ENCODE data around the gene ASCL4. TPM values are rescaled to one million over a fixed set of nuclear protein-coding genes. Genes with fewer than 3 reads are reported as not detected.

Gene ASCL4
- total and polyA plus RNA-seq, 4 donors = not detected

GRCh38 chr12:107779077-107779831, 4.8 kb downstream of the ASCL4 start:
- Histone ChIP-seq H3K9ac (ENCODE audit: insufficient read depth in 1 of 2, low read length in 2 of 2) (no peak overlapping the region), H3K27me3 (ENCODE audit: control insufficient read depth in 3 of 3, insufficient read depth in 3 of 3, low read length in 2 of 3) (peaks cover 10 to 32% (median 31%) of the 10 kb centered on the region in 3 donors), H3K4me3 (no peak overlapping the region), H3K27ac (ENCODE audit: low read depth in 1 of 2, low read length in 1 of 2) (no peak overlapping the region), H3K36me3 (ENCODE audit: control insufficient read depth in 4 of 4, insufficient read depth in 4 of 4, low read length in 4 of 4) (no peaks in the 10 kb centered on the region), H3K9me3 (ENCODE audit: control insufficient read depth in 4 of 4, insufficient read depth in 3 of 4, low read length in 3 of 4) (peaks cover 0 to 4% (median 0%) of the 10 kb centered on the region in 4 donors), H3K4me1 (ENCODE audit: control insufficient read depth in 5 of 5, insufficient read depth in 5 of 5, low read length in 5 of 5) (peaks cover 0 to 4% (median 0%) of the 10 kb centered on the region in 5 donors)
- WGBS, 2 donors = 41 to 56% methylated on average over 7 of the region's 7 CpGs
- ATAC-seq (ENCODE audit: insufficient read depth, low FRiP score) (peak; percentile 56), DNase-seq (no peak)
- TF ChIP-seq CTCF (IDR thresholded peaks at IDR 0.05; ENCODE audit: control extremely low read depth, extremely low read depth) = no peak

GRCh38 chr12:107780298-107780697, 5.8 kb downstream of the ASCL4 start:
- ATAC-seq (ENCODE audit: insufficient read depth, low FRiP score) (no peak), DNase-seq (no peak)
- TF ChIP-seq CTCF (IDR thresholded peaks at IDR 0.05; ENCODE audit: control extremely low read depth, extremely low read depth) = no peak
- Histone ChIP-seq H3K36me3 (ENCODE audit: control insufficient read depth in 4 of 4, insufficient read depth in 4 of 4, low read length in 4 of 4) (no peaks in the 10 kb centered on the region), H3K9me3 (ENCODE audit: control insufficient read depth in 4 of 4, insufficient read depth in 3 of 4, low read length in 3 of 4) (peaks cover 0 to 4% (median 0%) of the 10 kb centered on the region in 4 donors), H3K27ac (ENCODE audit: low read depth in 1 of 2, low read length in 1 of 2) (no peak overlapping the region), H3K4me1 (ENCODE audit: control insufficient read depth in 5 of 5, insufficient read depth in 5 of 5, low read length in 5 of 5) (peaks cover 0 to 3% (median 0%) of the 10 kb centered on the region in 5 donors), H3K4me3 (no peak overlapping the region), H3K9ac (ENCODE audit: insufficient read depth in 1 of 2, low read length in 2 of 2) (no peak overlapping the region), H3K27me3 (ENCODE audit: control insufficient read depth in 3 of 3, insufficient read depth in 3 of 3, low read length in 2 of 3) (peaks cover 7 to 23% (median 23%) of the 10 kb centered on the region in 3 donors)
- 71 to 83% methylated on average over 1 of the region's 1 CpG for WGBS, 2 donors

GRCh38 chr12:107782067-107782466, 7.6 kb downstream of the ASCL4 start:
- Histone ChIP-seq H3K9me3 (ENCODE audit: control insufficient read depth in 4 of 4, insufficient read depth in 3 of 4, low read length in 3 of 4) (peaks cover 0 to 1% (median 0%) of the 10 kb centered on the region in 4 donors), H3K27me3 (ENCODE audit: control insufficient read depth in 3 of 3, insufficient read depth in 3 of 3, low read length in 2 of 3) (peaks cover 0 to 8% (median 8%) of the 10 kb centered on the region in 3 donors), H3K4me3 (no peak overlapping the region), H3K27ac (ENCODE audit: low read depth in 1 of 2, low read length in 1 of 2) (no peak overlapping the region), H3K36me3 (ENCODE audit: control insufficient read depth in 4 of 4, insufficient read depth in 4 of 4, low read length in 4 of 4) (no peaks in the 10 kb centered on the region), H3K4me1 (ENCODE audit: control insufficient read depth in 5 of 5, insufficient read depth in 5 of 5, low read length in 5 of 5) (no peaks in the 10 kb centered on the region), H3K9ac (ENCODE audit: insufficient read depth in 1 of 2, low read length in 2 of 2) (no peak overlapping the region)
- WGBS, 2 donors = 70 to 88% methylated on average over 2 of the region's 2 CpGs
- no peak for ATAC-seq (ENCODE audit: insufficient read depth, low FRiP score)
- no peak for TF ChIP-seq CTCF (IDR thresholded peaks at IDR 0.05; ENCODE audit: control extremely low read depth, extremely low read depth)
- DNase-seq = no peak
